Epidermal melanocyte (primary cell): ENCODE results near the gene WDR70.
"Not testable (repeated sequence)": the region's sequence is repeated elsewhere in the genome, so short reads cannot be mapped to it uniquely, and the experiment has no call there.

Experiments
- DNase-seq: peaks from one replicate; pipeline ENCODE4 v3.0.0; 2011; ENCODE audit warnings: low spot score; ENCODE audit not compliant: insufficient read length

Gene WDR70

DNA sequence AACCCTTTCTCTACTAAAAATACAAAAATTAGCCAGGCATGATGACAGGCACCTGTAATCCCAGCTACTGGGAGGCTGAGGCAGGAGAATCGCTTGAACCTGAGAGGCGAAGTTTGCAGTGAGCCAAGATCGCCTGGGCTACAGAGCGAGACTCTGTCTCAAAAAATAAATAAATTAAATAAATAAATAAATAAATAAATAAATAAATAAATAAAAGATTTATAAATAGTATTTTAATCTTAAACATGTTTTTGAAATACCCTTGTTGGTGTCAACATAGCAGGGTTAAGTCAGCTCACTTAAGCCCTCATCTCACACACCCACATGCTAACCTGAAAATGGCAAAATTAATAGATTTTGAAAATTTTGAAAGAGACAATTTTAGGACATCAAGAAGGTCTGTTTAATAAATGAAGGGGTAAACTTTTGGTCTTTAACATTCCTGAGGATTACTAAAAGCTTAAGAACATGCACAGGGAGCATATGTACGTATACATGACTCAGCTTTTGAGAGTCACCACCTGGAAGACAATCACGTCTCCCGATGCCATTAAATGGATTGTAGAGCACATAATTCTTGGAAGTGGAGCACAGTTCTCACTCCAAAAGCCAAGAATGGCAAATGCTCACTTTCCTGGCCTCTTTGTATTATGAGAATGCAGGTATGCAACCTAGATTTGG, 258.2 kb downstream of the WDR70 start:
- DNase-seq, result no peak

DNA sequence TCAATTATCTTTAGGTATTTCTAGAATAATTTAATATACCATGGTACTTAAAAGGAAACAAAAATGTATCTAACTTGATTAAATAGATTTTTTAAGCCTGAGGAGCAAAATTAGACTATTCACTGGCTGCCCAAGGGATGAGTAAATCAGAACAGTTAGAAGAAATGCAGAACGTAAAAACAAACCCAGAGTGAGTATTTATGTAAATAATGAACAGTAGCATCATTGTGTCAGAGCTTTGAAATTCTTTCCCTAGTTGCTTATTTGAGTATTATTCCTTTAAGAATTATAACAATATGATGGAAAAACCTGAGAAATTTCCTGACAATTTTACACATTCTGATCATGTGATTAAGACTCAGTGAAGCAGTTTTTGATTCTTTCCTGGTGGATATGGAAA, 259.8 kb downstream of the WDR70 start:
- no peak for DNase-seq

DNA sequence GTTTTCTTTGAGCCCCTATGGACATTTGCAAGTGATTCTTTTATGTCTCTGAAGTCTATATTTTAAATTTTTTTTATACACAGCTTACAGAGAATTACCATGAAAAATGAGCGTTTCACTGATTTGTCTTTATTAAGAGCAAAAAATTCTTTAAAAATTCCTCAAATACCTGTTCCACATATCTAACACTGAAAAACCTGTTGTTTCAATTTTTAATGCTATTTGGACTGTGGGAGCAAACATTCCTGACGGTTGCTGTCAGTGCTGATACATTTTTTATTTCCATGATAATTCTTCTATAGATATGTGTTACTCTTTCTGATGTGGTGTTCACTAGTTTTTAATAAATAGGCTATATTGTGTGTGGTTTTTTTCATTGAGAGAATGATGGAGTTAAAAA, 261.0 kb downstream of the WDR70 start:
- DNase-seq, result no peak

DNA sequence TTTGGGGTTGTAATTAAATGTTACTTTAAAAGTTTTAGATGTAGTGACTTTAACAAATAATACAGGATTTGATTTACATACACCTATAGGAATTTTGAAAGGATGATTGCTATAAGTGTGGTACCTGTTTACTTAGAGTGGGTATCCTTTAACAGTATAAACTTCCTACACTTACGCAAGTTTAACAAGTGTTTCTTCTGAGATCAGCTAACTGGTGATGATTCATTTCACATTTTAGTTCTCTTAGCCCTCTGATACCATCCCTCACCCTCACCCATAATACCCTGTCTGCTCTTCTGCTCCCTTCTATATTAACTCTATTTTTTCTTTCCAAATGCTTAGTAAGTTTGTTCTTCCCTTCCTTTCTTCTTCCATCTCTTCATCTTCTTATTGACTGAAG, 262.8 kb downstream of the WDR70 start:
- DNase-seq, result no peak

DNA sequence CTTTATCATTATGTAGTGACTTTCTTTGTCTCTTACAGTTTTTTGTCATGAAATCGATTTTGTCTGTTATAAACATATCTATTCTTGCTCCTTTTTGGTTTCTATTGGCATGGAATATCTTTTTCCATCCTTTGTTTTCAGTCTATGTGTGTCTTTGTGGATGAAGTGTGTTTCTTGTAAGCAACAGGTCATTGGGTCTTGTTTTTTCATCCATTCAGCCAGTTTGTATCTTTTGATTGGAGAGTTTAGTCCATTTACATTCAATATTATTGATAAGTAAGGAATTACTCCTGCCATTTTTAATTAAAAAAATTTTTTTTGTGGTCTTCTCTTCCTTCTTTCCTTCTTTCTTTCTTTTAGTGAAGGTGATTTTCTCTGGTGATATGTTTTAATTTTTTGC, 266.6 kb downstream of the WDR70 start:
- DNase-seq, result no peak

DNA sequence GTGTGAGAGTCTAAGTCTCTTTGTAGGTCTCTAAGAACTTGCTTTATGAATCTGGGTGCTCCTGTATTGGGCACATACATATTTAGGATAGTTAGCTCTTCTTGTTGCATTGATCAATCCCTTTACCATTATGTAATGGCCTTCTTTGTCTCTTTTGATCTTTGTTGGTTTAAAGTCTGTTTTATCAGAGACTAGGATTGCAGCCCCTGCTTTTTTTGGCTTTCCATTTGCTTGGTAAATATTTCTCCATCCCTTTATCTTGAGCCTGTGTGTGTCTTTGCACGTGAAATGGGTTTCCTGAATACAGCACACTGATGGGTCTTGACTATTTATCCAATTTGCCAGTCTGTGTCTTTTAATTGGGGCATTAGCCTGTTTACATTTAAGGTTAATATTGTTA, 275.4 kb downstream of the WDR70 start:
- not testable (repeated sequence) for DNase-seq

DNA sequence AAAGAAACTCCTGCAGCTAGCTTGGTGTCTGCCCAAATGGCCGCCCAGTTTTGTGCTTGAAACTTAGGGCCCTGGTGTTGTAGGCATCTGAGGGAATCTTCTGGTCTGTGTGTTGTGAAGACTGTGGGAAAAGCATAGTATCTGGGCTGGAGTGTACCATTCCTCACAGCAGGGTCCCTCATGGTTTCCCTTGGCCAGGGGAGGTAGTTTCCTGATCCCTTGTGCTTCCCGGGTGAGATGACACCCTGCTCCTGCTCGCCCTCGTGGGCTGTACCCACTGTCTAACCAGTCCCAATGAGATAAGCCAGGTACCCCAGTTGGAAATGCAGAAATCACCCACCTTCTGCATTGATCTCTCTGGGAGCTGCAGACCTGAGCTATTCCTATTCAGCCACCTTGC, 277.9 kb downstream of the WDR70 start:
- no peak for DNase-seq

DNA sequence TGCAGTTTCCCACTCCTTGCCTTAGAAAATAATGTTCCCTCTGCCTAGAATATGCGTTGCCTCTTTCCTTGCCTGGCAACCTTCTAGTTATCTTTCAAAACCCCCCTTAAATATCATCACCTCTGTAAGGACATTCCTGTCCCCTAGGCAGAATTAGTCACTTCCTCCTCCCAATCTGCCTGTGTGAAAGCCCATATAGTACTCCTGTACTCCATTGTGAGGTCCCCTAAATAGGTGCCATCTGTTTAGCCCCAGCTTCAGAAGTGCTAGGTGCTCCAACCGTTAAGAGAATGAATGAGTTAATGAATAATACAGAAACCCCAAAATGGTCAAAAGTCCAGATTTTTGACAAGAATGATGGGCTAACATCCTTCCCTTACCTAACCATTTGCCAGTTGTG, 279.3 kb downstream of the WDR70 start:
- DNase-seq, result no peak

DNA sequence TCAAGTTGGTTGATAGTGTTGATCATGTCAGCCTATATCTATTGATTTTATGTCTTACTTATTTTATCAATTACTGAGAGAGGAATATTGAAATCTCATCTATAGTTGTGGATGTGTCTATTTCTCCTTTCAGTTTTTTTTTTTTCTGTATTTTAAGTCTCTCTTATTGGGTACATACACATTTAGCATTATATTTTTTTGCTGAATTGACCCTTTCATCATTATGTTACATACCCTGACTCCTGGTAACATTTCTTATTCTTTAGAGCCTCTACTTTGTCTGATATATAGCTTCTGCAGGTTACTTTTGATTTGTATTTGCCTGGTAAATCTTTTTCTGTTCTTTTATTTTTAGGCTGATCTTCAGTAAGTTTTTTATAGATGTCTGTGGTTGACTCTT, 281.2 kb downstream of the WDR70 start:
- no peak for DNase-seq

DNA sequence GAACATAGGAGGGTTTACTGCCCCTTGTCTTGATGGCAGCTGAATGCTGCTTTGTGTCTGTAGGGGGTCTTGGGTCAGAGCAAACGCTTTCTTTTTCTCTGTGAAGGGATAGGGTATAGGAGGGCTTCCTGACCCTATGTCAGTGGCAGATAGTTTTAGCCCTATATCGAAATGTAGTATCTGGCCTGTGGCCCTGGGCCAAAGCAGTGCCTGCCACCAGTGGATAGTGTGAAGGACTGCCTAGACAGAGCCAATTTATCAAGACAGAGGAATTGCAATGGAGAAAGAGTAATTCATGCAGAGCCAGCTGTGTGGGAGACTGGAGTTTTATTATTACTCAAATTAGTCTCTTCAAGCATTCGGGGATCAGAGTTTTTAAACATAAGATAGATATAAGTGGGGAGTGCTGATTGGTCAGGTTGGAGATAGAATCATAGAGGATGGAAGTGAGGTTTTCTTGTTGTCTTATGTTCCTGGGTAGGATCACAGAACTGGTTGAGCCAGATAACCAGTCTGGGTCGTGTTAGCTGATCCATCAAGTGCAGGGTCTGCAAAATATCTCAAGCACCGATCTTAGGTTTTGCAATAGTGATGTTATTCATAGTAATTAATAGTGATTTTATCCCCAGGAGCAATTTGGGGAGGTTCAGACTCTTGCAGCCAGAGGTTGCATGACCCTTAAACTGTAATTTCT, 282.3 kb downstream of the WDR70 start:
- no peak for DNase-seq

DNA sequence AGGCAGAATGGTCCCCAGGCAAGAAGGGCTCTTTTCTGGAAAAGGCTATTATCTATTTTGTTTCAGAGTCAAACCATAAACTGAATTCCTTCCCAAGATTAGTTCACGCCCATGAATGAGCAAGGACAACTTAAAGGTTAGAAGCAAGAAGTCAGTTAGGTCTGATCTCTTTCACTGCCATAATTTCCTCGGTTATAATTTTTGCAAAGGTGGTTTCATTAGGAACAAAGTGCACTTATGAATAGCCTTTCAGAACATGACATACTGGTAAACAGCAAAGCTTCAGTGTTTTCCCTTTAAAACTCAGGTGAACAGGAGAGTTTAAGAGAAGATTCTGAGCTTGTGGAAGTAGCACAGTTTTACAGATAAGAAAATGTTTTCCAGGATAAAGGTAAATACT, 282.8 kb downstream of the WDR70 start:
- DNase-seq, result no peak

DNA sequence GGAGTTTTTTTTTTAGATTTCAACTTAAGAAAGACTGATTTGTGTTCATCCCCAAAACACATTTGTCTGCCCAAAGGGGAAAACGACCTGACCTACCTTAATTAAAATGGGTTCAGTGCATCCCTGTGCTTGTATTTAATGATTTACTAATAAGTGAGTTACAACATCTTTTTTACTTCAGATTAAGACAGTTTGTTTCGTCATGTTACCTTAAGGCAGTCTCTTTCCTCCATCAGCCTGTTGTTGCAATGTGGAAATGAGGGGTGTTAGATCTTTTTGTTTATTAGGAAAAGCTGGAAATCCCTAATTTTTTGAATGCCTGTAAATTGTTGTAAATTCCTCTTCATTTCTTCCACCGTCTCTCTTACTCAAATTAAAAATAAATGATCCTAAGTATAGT, 283.2 kb downstream of the WDR70 start:
- DNase-seq, result no peak

DNA sequence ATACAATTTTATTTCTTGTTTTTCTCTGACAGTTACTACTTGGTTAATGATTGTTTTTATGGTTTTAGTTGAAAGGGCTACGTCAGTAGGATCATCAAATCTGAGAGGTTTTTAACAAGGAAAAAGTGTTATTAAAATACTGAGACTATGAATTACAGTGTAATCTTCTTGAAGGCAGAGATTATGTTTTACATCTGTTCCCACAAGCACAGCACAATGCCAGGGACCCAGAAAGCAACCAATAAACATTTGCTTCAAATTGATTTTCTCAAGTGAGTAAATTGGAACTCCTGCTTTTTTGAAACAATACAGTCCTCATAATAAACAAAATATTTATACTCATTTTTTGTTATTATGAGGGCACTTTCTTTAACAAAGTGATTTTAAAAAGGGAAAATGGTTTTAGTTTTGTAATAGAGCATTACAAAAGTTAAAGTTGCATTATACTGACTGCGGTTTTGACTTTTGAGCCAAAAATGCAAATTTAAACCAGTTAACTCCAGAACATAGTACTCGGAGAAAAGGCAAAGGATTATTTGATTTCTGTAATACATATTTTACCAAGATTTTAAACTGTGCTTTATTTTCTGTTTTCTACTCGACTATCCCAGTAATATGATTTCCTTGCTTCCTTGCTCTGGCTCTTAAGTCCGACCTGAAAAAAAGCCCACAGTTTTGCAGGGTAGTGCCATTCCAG, 283.8 kb downstream of the WDR70 start:
- no peak for DNase-seq

DNA sequence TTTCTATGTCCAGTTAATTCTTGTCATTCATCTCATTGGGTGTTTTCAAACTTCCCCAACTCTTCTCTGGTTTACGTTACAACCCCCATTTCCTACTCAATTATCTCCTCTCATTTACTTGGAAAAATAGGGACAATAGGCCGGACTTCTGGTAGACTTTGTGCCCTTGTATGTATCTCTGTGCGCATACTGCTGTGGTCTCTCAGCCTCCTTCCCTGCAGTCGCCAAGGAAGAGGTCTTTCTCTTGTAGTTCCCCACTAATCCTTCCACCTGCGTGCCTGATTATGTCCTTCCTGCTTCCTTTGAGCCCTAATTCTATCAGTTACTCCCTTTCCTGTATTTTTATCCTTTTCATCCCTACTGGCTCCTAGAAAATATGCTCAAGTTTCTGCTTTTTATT, 284.4 kb downstream of the WDR70 start:
- no peak for DNase-seq

DNA sequence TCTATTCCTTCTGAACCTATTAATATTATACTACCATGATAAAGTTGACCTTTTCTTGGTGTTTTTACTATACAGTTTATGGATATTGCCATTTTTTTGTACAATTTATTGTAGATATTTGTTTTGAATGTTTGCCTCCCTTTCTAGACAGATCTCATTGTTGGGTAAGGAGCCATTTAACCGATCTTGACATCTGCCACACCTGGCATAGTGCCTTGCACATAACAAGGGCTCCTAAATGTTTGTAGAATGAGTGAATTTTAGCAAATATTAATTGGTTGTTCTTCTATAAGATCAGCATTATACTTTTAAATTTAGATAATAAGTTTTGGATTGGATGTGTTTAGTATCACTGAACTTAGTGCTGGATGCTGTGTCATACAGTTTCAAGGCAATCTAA, 285.4 kb downstream of the WDR70 start:
- DNase-seq, result no peak

DNA sequence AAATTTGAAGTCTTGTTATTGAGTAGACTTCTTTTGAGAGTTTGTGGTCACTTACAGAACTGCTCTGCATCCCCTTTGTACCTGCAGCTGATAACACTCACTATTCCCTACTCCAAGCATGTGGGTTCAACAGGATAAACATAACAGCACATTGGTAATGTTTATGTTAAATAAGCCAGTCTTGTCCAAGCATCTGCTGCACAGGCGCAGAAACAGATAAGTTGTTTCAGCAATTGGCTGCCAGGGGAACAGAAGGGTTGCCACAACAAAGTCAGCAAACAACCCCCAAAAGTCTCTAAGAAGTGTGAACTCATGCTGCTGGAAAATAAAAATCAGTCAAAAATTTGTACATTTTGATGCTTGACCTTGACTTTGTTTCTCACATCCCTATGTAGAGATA, 286.2 kb downstream of the WDR70 start:
- DNase-seq, result no peak

DNA sequence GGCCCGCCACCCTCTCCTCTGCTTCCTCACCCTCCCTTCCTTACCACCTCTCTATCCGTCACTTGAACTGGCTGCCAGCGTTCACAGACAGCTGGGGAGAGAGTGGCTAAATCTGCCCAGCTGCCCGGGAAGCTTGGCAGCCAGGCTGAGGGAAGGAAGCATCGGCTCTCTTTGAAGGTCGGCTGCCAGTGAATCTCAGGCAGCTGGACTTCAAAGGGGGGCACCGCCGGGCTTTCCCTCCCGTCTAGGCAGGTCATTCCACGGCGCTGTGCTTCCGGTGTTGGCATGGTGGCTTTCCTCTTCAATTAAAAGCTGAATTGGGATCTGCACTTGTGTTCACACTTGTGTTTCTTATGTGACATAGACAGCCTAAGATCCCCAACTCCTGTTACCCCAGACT, 286.8 kb downstream of the WDR70 start:
- DNase-seq, result no peak

DNA sequence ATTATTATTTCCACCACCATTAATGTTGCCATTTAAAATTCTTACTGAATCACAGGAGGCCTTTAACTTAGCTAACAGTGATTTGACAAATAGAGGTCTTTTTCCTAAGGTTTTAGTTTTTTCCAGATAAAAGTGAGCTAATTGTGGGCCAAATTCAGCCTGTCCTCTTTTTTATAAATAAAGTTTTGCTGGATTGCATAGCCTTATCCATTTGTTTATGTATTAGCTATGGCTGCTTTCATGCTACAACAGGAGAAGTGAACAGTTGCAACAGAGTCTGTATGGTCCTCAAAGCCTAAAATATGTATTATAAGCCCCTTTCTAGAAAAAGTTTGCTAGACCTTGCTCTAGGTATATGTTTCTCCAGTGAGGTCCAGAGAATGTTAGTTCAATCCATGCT, 288.3 kb downstream of the WDR70 start:
- DNase-seq, result no peak

DNA sequence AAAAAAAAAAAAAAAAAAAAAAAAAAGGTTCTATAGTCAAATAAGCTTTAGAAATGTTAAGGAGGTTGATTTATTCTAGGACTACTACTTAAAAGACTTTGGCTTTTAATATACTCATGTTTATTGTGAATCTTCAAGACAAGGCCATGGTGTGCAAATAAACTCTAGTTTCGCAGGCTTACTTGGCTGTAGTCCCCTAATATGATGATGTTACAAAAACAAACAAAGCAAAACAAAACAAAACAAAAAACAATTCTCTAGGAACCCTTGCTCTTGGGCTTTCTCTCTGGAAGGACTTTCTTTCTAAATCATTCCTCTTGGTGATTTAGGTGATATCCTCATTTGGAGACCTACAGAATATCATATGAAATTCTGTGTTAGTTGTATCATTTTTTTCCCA, 288.7 kb downstream of the WDR70 start:
- no peak for DNase-seq

DNA sequence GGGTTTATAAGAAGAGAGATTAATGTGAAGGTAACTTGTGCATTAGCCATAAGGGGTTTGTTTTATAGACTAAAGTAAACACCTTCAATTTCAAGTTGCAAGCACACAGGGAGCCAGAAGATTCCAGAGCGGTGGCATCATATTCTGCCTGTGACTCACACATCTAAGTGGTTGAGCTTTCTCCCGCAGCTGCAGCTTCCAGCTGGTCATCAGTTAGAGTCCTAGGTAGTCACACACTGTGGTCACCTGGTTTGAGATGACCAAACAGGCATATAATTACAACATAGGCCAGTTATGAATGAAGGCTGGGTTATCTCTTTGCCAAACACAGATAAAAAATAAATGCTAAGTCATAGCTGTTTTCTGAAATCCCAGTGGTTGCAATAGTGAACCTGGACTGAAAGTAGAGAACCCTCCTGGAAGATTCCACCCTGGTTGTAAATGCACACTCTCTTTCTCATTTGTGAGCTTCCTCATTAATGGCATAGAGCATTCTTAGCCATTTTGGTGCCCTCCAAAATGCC, 289.5 kb downstream of the WDR70 start:
- DNase-seq, result no peak

DNA sequence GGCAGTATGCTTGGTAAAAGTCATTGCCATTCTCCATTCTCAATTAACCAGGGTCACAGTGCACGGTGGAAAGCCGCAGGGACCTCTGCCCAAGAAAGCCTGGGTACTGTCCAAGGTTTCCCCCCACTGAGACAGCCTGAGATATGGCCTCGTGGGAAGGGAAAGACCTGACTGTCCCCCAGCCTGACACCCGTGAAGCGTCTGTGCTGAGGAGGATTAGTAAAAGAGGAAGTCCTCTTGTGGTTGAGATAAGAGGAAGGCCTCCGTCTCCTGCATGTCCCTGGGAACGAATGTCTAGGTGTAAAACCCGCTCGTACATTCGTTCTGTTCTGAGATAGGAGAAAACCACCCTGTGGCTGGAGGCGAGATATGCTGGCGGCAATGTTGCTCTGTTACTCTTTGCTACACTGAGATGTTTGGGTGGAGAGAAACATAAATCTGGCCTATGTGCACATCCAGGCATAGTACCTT, 293.0 kb downstream of the WDR70 start:
- DNase-seq, result not testable (repeated sequence)

DNA sequence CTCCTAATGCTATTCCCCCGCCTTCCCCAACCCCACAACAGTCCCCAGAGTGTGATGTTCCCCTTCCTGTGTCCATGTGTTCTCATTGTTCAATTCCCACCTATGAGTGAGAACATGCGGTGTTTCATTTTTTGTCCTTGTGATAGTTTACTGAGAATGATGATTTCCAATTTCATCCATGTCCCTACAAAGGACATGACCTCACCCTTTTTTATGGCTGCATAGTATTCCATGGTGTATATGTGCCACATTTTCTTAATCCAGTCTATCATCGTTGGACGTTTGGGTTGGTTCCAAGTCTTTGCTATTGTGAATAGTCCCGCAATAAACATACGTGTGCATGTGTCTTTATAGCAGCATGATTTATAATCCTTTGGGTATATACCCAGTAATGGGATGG, 295.2 kb downstream of the WDR70 start:
- DNase-seq, result not testable (repeated sequence)
